ENCODE data around the gene ENPEP. TPM values are rescaled to one million over a fixed set of nuclear protein-coding genes. Genes with fewer than 3 reads are reported as not detected.

Gene ENPEP
- total RNA-seq, 1 experiment from 2014 or later = 0.33 TPM

- TF ChIP-seq NFE2L1 (CRISPR knock-in tag; IDR thresholded peaks at IDR 0.05) (no peak), RORB (CRISPR knock-in tag; IDR thresholded peaks at IDR 0.05) (no peak), RELA (CRISPR knock-in tag; IDR thresholded peaks at IDR 0.05; ENCODE audit: borderline replicate concordance) (no peak), ZNF416 (CRISPR knock-in tag; IDR thresholded peaks at IDR 0.05) (no peak), TEAD1 (CRISPR knock-in tag; IDR thresholded peaks at IDR 0.05) (no peak), NR2C2 (CRISPR knock-in tag; IDR thresholded peaks at IDR 0.05) (no peak), FOXK1 (CRISPR knock-in tag; IDR thresholded peaks at IDR 0.05) (no peak), HMGA2 (CRISPR knock-in tag; IDR thresholded peaks at IDR 0.05) (no peak), ZNF138 (CRISPR knock-in tag; conservative IDR thresholded peaks at IDR 0.05) (no peak)
- Mint-ChIP-seq H3K4me3 (no peak overlapping the region), H3K27me3 (ENCODE audit: low read depth) (no peaks in the 10 kb centered on the region), H3K9me3 (no peaks in the 10 kb centered on the region), H3K27ac (no peak overlapping the region), H3K4me1 (peaks cover 7% of the 10 kb centered on the region), H3K36me3 (no peaks in the 10 kb centered on the region)
- POLR2A ChIA-PET = no interaction called here
- CTCF ChIA-PET = no interaction called here
- no peak for ATAC-seq
- no peak for DNase-seq (ENCODE audit: low spot score)
These were observed 68.6 kb downstream of the ENPEP start for GRCh38 chr4:110544594-110544993.

- no peak overlapping the region for H3K27ac Mint-ChIP-seq
- DNase-seq (ENCODE audit: low spot score) = no peak
- peaks cover 11% of the 10 kb centered on the region for H3K4me1 Mint-ChIP-seq
- no peak for TF ChIP-seq ZNF671 (CRISPR knock-in tag; IDR thresholded peaks at IDR 0.05)
- no peak for TF ChIP-seq IRF2 (CRISPR knock-in tag; IDR thresholded peaks at IDR 0.05; ENCODE audit: borderline replicate concordance, low read depth)
- TF ChIP-seq CTCF (IDR thresholded peaks at IDR 0.05) = no peak
- TF ChIP-seq NFATC4 (CRISPR knock-in tag; IDR thresholded peaks at IDR 0.05) = no peak
- TF ChIP-seq GTF2I (CRISPR knock-in tag; conservative IDR thresholded peaks at IDR 0.05) = no peak
- no peak for TF ChIP-seq FOXJ3 (CRISPR knock-in tag; IDR thresholded peaks at IDR 0.05; ENCODE audit: borderline replicate concordance)
- H3K27me3 Mint-ChIP-seq (ENCODE audit: low read depth) = no peaks in the 10 kb centered on the region
- ChIA-PET POLR2A (no interaction called here), CTCF (no interaction called here)
- H3K36me3 Mint-ChIP-seq = no peaks in the 10 kb centered on the region
- no peak overlapping the region for H3K4me3 Mint-ChIP-seq
- ATAC-seq = no peak
- H3K9me3 Mint-ChIP-seq = no peaks in the 10 kb centered on the region
These were observed 74.3 kb downstream of the ENPEP start for GRCh38 chr4:110550260-110550659.

GRCh38 chr4:110553197-110553596 is 77.2 kb downstream of the ENPEP start:
- ChIA-PET POLR2A (no interaction called here), CTCF (no interaction called here)
- DNase-seq (ENCODE audit: low spot score) (no peak), ATAC-seq (no peak)
- H3K36me3 Mint-ChIP-seq = no peaks in the 10 kb centered on the region
- H3K27me3 Mint-ChIP-seq (ENCODE audit: low read depth) = no peaks in the 10 kb centered on the region
- H3K4me1 Mint-ChIP-seq = peaks cover 11% of the 10 kb centered on the region
- H3K4me3 Mint-ChIP-seq = no peak overlapping the region
- H3K27ac Mint-ChIP-seq = no peak overlapping the region
- H3K9me3 Mint-ChIP-seq = no peaks in the 10 kb centered on the region
- TF ChIP-seq NFATC4 (CRISPR knock-in tag; IDR thresholded peaks at IDR 0.05) (no peak), ZSCAN18 (CRISPR knock-in tag; IDR thresholded peaks at IDR 0.05) (no peak), ZNF423 (CRISPR knock-in tag; IDR thresholded peaks at IDR 0.05) (no peak), ZNF532 (CRISPR knock-in tag; IDR thresholded peaks at IDR 0.05; ENCODE audit: borderline replicate concordance) (no peak), NR1H2 (CRISPR knock-in tag; IDR thresholded peaks at IDR 0.05) (no peak)

All from WTC11 (cell line).